ENCODE measurements around the gene FXYD3.
A peak's percentile ranks its signal among the peaks of the same experiment; 100 is the strongest.
"Not testable (repeated sequence)": the region's sequence is repeated elsewhere in the genome, so short reads cannot be mapped to it uniquely, and the experiment has no call there.

The FXYD3 gene

GRCh38 chr19:35128398-35129057 is 12.9 kb downstream of the FXYD3 start:
- intact Hi-C loops (cut with DNase I; ENCODE audit: low total_unique reads), result loop anchor here (10.0 kb wide), 1 partner anchor 586 kb away; the partner anchor contains the start of gene KMT2B
- H3K27ac ChIP-seq, result no peak overlapping the region

DNA sequence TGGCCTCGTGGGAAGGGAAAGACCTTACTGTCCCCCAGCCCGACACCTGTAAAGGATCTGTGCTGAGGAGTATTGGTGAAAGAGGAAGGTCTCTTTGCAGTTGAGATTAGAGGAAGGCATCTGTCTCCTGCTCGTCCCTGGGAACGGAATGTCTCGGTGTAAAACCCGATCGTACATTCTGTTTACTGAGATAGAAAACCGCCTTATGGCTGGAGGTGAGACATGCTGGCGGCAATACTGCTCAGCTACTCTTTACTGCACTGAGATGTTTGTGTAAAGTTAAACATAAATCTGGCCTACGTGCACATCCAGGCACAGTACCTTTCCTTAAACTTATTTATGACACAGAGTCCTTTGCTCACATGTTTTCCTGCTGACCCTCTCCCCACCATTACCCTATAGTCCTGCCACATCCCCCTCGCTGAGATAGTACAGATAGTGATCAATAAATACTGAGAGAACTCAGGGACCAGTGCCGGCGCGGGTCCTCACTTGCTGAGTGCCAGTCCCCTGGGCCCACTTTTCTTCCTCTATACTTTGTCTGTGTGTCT is 14.2 kb downstream of the FXYD3 start:
- H3K4me1 ChIP-seq, result peaks cover 0 to 35% (median 22%) of the 10 kb centered on the region in 4 donors
- not testable (repeated sequence) for H3K9me3 ChIP-seq, DNase-seq, H3K27ac ChIP-seq, H3K27me3 ChIP-seq, H3K4me3 ChIP-seq, H3K36me3 ChIP-seq
- intact Hi-C loops (cut with DNase I; ENCODE audit: low total_unique reads), result loop anchor here (10.0 kb wide), 1 partner anchor 585 kb away; the partner anchor contains the start of gene KMT2B

More at GRCh38 chr19:35128398-35129057, 12.9 kb downstream of the FXYD3 start:
- Histone ChIP-seq H3K4me1 (peaks cover under 1 to 35% (median 22%) of the 10 kb centered on the region in 4 donors), H3K4me3 (no peak overlapping the region), H3K9me3 (no peaks in the 10 kb centered on the region), H3K36me3 (no peaks in the 10 kb centered on the region), H3K27me3 (no peaks in the 10 kb centered on the region)
- no peak for DNase-seq
- no peak for TF ChIP-seq CTCF (IDR thresholded peaks at IDR 0.05)

DNA sequence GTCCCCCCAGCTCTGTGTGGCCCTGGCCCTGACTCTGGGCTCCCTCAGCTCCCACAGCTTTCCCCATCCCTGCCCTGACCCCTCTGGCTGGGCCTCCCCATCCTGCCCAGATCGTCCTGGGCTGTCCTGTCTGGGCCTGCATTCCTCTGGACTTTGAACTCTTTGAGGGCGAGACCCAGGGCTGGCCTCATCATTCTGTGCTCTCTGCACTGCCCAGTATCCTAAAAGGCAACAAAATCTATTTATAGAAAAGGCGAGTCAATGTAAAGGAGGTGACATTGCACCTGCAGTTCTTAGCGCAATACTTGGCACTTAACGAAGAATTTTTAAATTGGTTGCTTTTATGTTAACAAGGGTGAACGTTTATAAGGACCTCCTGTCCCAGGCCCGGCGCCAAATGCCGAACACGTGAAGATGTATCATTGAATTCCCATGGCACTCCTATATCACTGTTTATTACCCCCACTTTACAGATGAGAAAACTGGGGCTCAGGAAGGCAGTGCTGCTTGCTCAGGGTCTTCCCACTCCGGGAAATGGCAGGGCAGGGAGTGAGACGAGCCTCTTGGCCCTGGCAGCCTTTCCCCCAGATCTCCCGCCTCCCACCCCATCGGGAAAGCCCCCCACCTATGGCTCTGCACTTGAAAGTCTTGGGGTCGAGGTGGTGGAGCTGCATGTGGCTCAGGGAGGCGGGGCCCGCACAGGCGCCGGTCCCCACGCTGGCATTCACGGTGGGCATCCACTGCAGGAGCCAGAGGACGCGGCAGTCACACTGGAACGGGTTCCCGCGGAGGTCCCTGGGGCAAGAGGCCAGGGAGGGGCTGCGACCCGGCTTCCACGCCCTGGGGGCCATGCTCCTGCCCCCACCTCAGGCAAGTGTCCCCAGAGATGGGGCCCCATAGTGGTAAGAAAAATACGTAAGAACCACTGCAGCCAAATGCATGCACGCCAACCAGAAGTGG is 15.4 kb downstream of the FXYD3 start:
- intact Hi-C loops (cut with DNase I; ENCODE audit: low total_unique reads), result no loop called here
- TF ChIP-seq CTCF (IDR thresholded peaks at IDR 0.05), result no peak
- Histone ChIP-seq H3K4me3 (no peak overlapping the region), H3K27ac (no peak overlapping the region), H3K27me3 (no peaks in the 10 kb centered on the region), H3K4me1 (peaks cover 0 to 33% (median 24%) of the 10 kb centered on the region in 4 donors), H3K36me3 (no peaks in the 10 kb centered on the region), H3K9me3 (no peaks in the 10 kb centered on the region)
- no peak for DNase-seq

- Histone ChIP-seq H3K36me3 (no peaks in the 10 kb centered on the region), H3K4me3 (no peak overlapping the region), H3K9me3 (no peaks in the 10 kb centered on the region), H3K27me3 (no peaks in the 10 kb centered on the region), H3K27ac (no peak overlapping the region), H3K4me1 (peaks cover 0 to 30% (median 20%) of the 10 kb centered on the region in 4 donors)
- intact Hi-C loops (cut with DNase I; ENCODE audit: low total_unique reads), result no loop called here
- TF ChIP-seq CTCF (IDR thresholded peaks at IDR 0.05), result no peak
- DNase-seq, result no peak
Observed at GRCh38 chr19:35132254-35132653, 16.6 kb downstream of the FXYD3 start.

- Histone ChIP-seq H3K27me3 (no peaks in the 10 kb centered on the region), H3K9me3 (no peaks in the 10 kb centered on the region), H3K36me3 (no peaks in the 10 kb centered on the region), H3K4me3 (peak overlapping the region; percentile 44 to 62), H3K27ac (peak overlapping the region; percentile 90 to 91), H3K4me1 (peaks cover 0 to 45% (median 32%) of the 10 kb centered on the region in 4 donors)
- no peak for TF ChIP-seq CTCF (IDR thresholded peaks at IDR 0.05)
- intact Hi-C loops (cut with DNase I; ENCODE audit: low total_unique reads), result loop anchor here (2.0 kb wide), 1 partner anchor 19 kb away; the partner anchor contains the start of gene FXYD3
- DNase-seq, result no peak
Observed at GRCh38 chr19:35133826-35134225, 18.2 kb downstream of the FXYD3 start.

Data from tibial artery (tissue), 4 donors.